Articular chondrocyte of knee joint (primary cell): Measurements from ENCODE around the gene ACTR8. TPM values are rescaled to one million over a fixed set of nuclear protein-coding genes. Genes with fewer than 3 reads are reported as not detected.

Experiments
- total RNA-seq: library from RNA; depleted of rRNA; stranded (reverse); fragments of >200 nt; gene quantifications from 2 replicates; pipeline ENCODE4 v1.2.3, GENCODE V29; 2012

The ACTR8 gene, protein sequence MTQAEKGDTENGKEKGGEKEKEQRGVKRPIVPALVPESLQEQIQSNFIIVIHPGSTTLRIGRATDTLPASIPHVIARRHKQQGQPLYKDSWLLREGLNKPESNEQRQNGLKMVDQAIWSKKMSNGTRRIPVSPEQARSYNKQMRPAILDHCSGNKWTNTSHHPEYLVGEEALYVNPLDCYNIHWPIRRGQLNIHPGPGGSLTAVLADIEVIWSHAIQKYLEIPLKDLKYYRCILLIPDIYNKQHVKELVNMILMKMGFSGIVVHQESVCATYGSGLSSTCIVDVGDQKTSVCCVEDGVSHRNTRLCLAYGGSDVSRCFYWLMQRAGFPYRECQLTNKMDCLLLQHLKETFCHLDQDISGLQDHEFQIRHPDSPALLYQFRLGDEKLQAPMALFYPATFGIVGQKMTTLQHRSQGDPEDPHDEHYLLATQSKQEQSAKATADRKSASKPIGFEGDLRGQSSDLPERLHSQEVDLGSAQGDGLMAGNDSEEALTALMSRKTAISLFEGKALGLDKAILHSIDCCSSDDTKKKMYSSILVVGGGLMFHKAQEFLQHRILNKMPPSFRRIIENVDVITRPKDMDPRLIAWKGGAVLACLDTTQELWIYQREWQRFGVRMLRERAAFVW
- 33.1 and 38.5 TPM in 2 replicates for total RNA-seq

DNA sequence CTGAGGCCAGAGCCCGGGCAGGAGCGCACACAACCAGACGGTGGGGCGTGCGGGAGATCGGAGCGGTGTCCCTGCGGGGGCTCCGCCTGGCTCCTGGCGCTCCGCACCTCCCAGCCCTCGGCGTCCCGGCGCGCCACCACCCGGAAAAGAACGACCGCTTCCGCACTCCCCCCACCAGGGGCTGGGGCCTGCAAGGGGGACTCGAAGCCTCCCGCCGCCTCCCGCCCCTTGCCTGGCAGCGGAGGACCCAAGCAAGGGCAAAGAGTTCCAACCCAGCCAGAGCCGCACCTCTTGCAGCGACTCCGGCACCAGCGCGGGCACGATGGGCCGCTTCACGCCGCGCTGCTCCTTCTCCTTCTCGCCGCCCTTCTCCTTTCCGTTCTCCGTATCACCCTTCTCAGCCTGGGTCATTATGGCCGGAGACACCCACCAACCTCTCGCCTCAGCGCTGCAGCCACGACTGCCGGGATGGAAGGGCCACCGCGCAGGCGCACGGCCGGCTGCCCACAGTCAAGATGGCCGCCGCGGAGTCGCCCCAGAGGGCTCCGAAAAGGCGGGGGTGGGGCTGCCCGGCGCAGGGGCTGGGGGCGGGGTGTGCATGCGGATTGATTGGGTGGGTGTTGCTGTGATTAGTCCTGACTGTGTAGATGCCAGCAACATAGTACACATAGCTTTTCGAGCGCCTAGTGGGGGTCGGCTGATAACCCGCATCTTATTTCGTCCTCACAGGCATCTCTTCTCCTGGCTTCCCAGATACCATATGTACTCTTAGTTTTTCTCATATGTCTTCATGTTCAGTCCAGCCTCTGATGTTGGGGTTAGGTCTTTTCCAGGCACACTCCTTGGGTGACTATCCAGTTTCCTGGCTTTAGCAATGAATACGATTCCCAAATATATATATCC lies at the start of gene ACTR8:
ACTR8 (minus strand) TSS at position 462 of the 903 bp plus-strand sequence; CDS start at position 411, 51 bp downstream.

DNA sequence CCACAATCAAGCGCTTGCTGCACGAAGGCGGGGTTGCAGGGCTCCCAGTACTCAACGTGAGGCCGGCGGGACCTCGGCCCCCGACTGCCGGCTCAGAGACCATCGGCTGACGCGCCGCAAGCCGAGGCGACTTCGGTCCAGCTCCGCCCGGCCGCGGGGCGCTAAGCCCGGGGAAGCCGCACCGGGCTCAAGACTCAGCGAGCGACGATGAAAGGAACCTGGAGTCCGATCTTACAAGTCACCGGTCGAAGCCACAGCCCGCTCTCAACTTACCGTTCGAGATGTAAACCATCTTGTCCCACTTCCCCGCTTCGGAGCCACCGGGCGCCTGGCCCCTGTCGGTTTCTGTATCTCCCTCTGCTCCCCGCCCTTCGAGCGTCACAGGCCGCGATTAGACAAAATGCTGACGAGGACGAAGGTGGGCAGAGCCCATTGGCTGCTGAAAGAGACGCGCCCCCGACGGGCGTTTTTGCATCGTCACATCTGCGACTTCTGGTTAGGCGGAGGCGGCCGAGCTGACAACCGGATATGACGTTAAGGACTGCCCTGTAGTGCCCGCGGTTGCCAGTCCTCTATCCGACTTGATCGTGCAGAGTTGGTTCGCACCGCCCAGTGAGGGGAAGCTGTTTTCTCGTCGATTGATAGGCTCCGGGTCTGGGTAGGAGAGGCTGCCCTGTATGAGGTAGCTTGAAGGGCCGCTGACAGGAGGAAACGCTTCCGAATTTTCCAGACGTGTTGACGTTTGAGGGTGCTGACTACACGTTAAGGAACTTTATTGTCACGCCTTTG lies 9.7 kb upstream of the ACTR8 start, which contains the start of gene SELENOK:
SELENOK (minus strand) TSS at position 363 of the 789 bp plus-strand sequence.

GRCh38 chr3:53846134-53846850 lies 35.7 kb downstream of the ACTR8 start, which contains the start of the genes CHDH and IL17RB:
CHDH (minus strand) TSS chr3:53846419; CDS start chr3:53824008, 22,411 bp downstream.
IL17RB (plus strand) TSS chr3:53846568; CDS start chr3:53846589, 21 bp downstream.

Other genes with a start within 250 kb of the ACTR8 start
- gene CHDH, start 35.7 kb downstream of the ACTR8 start, total RNA-seq: 3.7 and 5.5 TPM in 2 replicates
- 2.1 and 3.6 TPM in 2 replicates for gene IL17RB, start 35.6 kb downstream of the ACTR8 start, total RNA-seq
- gene SELENOK, start 9.7 kb upstream of the ACTR8 start, total RNA-seq: 23.8 and 28.2 TPM in 2 replicates
- gene CACNA2D3, start 240.4 kb upstream of the ACTR8 start, total RNA-seq: 7.3 and 17.7 TPM in 2 replicates